HG03064 (cell line): ENCODE data around the gene MYO5A.
A peak's percentile ranks its signal among the peaks of the same experiment; 100 is the strongest.
"Not testable (repeated sequence)": the region's sequence is repeated elsewhere in the genome, so short reads cannot be mapped to it uniquely, and the experiment has no call there.

Experiments used
- ATAC-seq: cut with Tn5 transposase; IDR thresholded peaks from one replicate; pipeline ENCODE4 v1.9.1; 2021; ENCODE audit warnings: low read depth; ENCODE audit not compliant: unreplicated experiment

MYO5A gene

GRCh38 chr15:52466134-52466701 lies 62.5 kb downstream of the MYO5A start:
- peak; percentile 79 for ATAC-seq

- ATAC-seq, result peak; percentile 62
Measured at GRCh38 chr15:52464478-52464877, 64.2 kb downstream of the MYO5A start.

GRCh38 chr15:52464040-52464439 lies 64.6 kb downstream of the MYO5A start:
- no peak for ATAC-seq

- no peak for ATAC-seq
Measured at GRCh38 chr15:52463638-52464037, 65.0 kb downstream of the MYO5A start.

GRCh38 chr15:52462806-52463360 lies 65.8 kb downstream of the MYO5A start:
- ATAC-seq, result no peak

- ATAC-seq, result not testable (repeated sequence)
Measured at GRCh38 chr15:52459701-52460100, 69.0 kb downstream of the MYO5A start.

- ATAC-seq, result not testable (repeated sequence)
Measured at GRCh38 chr15:52459265-52459664, 69.4 kb downstream of the MYO5A start.

GRCh38 chr15:52448011-52448890 lies 80.4 kb downstream of the MYO5A start:
- ATAC-seq, result no peak

- ATAC-seq, result no peak
Measured at GRCh38 chr15:52445954-52446353, 82.7 kb downstream of the MYO5A start.

GRCh38 chr15:52445553-52445952 lies 83.1 kb downstream of the MYO5A start:
- no peak for ATAC-seq

GRCh38 chr15:52443205-52443604 lies 85.5 kb downstream of the MYO5A start:
- ATAC-seq, result not testable (repeated sequence)

GRCh38 chr15:52441841-52442240 lies 86.8 kb downstream of the MYO5A start:
- ATAC-seq, result no peak

- ATAC-seq, result no peak
Measured at GRCh38 chr15:52440946-52441345, 87.7 kb downstream of the MYO5A start.

- no peak for ATAC-seq
Measured at GRCh38 chr15:52440414-52440813, 88.3 kb downstream of the MYO5A start.

GRCh38 chr15:52439470-52439869 lies 89.2 kb downstream of the MYO5A start:
- ATAC-seq, result no peak

GRCh38 chr15:52439042-52439441 lies 89.6 kb downstream of the MYO5A start:
- not testable (repeated sequence) for ATAC-seq

GRCh38 chr15:52438047-52438446 lies 90.6 kb downstream of the MYO5A start:
- ATAC-seq, result no peak

GRCh38 chr15:52437646-52438045 lies 91.0 kb downstream of the MYO5A start:
- no peak for ATAC-seq

GRCh38 chr15:52436981-52437380 lies 91.7 kb downstream of the MYO5A start:
- ATAC-seq, result no peak

- ATAC-seq, result no peak
Measured at GRCh38 chr15:52434885-52435284, 93.8 kb downstream of the MYO5A start.

GRCh38 chr15:52428297-52428696 lies 100.4 kb downstream of the MYO5A start:
- no peak for ATAC-seq

- no peak for ATAC-seq
Measured at GRCh38 chr15:52427804-52428203, 100.9 kb downstream of the MYO5A start.
